ENCODE results near the gene FATE1.

Gene FATE1

GRCh38 chrX:151698485-151698884, 17.4 kb upstream of the FATE1 start:
- DNase-seq (ENCODE audit: low spot score): no peak
- in situ Hi-C loops (cut with MboI; ENCODE audit: low sequenced_read_pairs, unreplicated experiment): no loop called here
- no peak for TF ChIP-seq CTCF (IDR thresholded peaks at IDR 0.05; ENCODE audit: borderline replicate concordance, control extremely low read depth, extremely low read depth, insufficient read depth, missing control alignments)

GRCh38 chrX:151699746-151700145, 16.1 kb upstream of the FATE1 start:
- DNase-seq (ENCODE audit: low spot score): no peak
- no peak for TF ChIP-seq CTCF (IDR thresholded peaks at IDR 0.05; ENCODE audit: borderline replicate concordance, control extremely low read depth, extremely low read depth, insufficient read depth, missing control alignments)
- in situ Hi-C loops (cut with MboI; ENCODE audit: low sequenced_read_pairs, unreplicated experiment): no loop called here

GRCh38 chrX:151700581-151700980, 15.3 kb upstream of the FATE1 start:
- no peak for TF ChIP-seq CTCF (IDR thresholded peaks at IDR 0.05; ENCODE audit: borderline replicate concordance, control extremely low read depth, extremely low read depth, insufficient read depth, missing control alignments)
- in situ Hi-C loops (cut with MboI; ENCODE audit: low sequenced_read_pairs, unreplicated experiment): no loop called here
- DNase-seq (ENCODE audit: low spot score): no peak

GRCh38 chrX:151701071-151701470, 14.8 kb upstream of the FATE1 start:
- no peak for DNase-seq (ENCODE audit: low spot score)
- TF ChIP-seq CTCF (IDR thresholded peaks at IDR 0.05; ENCODE audit: borderline replicate concordance, control extremely low read depth, extremely low read depth, insufficient read depth, missing control alignments): no peak
- in situ Hi-C loops (cut with MboI; ENCODE audit: low sequenced_read_pairs, unreplicated experiment): no loop called here

- no peak for DNase-seq (ENCODE audit: low spot score)
- in situ Hi-C loops (cut with MboI; ENCODE audit: low sequenced_read_pairs, unreplicated experiment): no loop called here
- no peak for TF ChIP-seq CTCF (IDR thresholded peaks at IDR 0.05; ENCODE audit: borderline replicate concordance, control extremely low read depth, extremely low read depth, insufficient read depth, missing control alignments)
Measured at GRCh38 chrX:151701531-151701930, 14.3 kb upstream of the FATE1 start.

- no peak for TF ChIP-seq CTCF (IDR thresholded peaks at IDR 0.05; ENCODE audit: borderline replicate concordance, control extremely low read depth, extremely low read depth, insufficient read depth, missing control alignments)
- DNase-seq (ENCODE audit: low spot score): no peak
- in situ Hi-C loops (cut with MboI; ENCODE audit: low sequenced_read_pairs, unreplicated experiment): no loop called here
Measured at GRCh38 chrX:151702026-151702714, 13.7 kb upstream of the FATE1 start.

Data from GM13976 (cell line).